HG03432 (cell line): ENCODE data around the gene SOX11.

Source experiments
- ATAC-seq: cut with Tn5 transposase; IDR thresholded peaks from one replicate; pipeline ENCODE4 v1.9.1; 2021; ENCODE audit warnings: mild to moderate bottlenecking, moderate library complexity; ENCODE audit not compliant: unreplicated experiment

The SOX11 gene

DNA sequence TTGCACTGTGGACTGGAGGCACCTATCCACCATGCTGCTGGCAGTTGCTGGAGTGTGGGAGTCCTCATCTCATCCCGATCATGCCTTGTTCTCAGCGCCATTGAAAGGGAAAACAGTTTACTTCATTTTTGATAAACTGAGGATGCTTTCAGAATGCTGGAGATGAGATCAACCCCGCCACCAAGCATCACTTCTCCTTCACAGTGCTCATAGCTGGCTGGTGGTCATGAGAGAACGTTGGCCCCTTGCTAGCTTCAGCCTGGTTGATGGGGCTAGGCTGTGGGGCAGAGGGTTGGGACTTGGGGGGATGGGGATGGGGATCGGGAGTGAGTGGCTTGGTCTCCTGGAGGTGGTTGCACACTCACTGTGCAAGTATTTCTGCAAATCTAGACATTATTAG is 30.1 kb downstream of the SOX11 start:
- ATAC-seq = no peak

DNA sequence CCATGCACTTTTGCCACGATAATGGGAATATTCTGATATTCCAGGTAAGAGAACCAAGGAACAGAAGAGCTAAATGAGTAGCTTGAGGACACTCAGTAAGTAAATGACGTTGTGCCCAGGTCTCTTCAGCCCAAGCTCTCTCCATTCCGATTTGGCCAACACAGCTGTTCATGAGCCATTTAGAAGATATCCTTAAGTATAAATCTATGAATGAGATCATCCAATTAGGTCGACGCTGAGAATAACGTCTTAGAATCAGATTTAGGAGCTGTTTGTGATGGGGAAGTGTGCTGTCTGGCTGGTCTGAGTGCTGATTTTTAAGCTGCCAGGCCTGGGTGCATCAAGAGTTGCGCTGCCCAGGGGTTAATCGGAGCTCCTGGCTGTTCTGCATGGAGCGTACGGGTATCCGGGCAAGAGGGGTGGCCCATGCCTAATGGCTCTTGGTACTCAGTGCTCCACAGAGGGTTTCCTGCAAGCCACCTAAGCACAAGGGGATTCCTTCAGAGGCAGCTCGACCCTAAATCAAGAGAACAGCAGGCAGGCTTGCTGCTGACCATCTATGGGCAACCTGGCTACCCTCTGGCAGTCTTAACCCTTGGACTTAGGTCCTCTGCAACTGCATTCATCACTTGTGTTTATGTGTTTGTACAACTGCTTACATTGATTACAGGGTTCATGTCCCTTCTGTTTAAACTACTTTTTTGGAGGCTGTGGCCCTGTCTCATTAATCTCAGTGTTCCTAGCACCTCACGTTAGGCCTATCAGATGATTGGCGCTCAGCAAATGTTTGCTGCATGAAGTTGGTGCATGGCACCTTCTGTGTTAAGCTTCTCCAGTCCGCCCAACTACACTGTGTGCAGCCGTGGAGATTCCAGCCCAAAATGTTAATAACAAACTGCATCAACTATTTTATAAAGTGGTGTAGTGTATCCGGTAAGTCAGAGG is 31.9 kb downstream of the SOX11 start:
- no peak for ATAC-seq

DNA sequence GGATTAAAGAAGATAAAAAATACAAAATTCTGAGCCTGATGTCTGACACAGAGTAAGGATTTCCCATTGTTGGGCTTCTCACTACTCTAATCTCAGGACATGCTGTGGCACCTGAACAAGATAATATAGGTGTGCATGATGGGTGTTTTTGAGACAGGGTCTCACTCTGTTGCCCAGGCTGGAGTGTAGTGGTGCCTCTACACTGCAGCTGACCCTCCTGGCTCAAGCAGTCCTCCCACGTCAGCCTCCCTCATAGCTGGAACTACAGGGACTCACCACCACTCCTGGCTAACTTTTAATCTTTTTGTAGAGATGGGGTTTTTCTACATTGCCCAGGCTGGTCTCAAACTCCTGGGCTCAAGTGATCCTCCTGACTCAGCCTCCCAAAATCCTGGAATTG is 32.9 kb downstream of the SOX11 start:
- ATAC-seq = no peak

DNA sequence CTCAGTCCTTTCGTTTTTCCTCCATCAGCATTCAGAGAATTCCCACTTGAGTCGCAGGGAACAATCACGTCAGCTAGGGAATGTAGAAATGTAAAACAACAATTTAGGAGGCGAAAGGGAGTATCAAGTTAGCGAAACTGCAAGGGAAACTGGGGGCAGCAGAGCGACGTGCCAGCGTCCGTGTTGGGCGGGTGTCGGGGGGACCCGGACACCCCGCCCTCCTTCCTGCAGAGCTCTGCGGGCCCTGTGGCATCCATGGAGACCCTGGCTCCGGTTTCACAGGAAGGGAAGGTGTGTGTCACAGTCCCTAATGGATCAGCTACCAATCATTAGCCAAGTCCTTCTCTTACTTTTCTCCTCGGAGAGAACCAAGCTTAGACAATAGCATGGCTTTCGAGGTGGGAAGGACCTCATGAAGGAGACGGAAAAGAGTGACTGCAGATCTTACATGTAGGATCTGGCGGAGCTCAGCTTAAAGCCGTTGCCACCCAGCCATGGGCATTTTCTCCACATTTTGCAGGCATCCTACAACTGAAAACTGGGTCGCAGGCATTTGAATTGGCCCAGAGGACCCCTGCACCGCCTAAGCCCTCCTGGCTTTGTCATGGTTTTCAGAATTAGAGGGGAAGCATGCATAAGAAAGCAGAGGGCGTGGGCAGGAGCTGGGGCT is 33.7 kb downstream of the SOX11 start:
- no peak for ATAC-seq

DNA sequence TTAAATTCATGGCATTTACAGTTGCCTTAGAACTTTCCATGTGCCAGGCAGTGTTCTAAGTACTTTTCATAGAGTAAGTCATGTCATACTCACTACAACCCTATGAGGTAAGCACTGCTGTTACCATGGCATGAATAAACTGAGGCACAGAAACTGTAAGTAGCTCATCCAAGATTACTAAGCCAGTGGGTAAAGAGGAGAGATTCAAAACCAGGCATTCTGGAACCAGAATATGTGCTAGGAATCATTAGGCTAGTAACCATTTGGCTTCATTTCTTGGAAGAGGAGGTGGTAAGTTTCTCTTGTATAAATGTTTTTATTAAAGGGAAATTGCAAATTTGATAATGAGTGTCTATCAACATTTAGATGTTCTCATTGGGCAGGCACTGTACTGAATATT is 35.1 kb downstream of the SOX11 start:
- no peak for ATAC-seq

DNA sequence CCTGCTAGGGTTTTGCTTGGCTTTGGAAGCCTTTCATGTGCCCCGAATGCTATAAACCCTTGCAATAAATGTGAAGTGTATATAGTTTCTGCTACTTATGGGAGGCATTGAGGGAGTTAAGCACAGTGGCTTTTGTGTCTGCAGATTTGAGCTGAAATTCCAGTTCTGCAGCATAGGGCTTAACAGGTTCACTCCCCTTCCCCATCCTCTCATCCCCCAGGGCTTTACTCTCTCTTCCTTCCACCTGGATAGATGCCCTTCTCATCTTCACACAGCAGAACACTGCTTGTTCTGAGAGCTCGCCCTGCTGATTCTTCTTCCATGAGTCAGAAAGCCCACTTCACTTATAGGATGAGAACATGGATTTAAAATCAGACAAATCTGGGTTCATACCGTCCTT is 37.2 kb downstream of the SOX11 start:
- ATAC-seq = no peak

DNA sequence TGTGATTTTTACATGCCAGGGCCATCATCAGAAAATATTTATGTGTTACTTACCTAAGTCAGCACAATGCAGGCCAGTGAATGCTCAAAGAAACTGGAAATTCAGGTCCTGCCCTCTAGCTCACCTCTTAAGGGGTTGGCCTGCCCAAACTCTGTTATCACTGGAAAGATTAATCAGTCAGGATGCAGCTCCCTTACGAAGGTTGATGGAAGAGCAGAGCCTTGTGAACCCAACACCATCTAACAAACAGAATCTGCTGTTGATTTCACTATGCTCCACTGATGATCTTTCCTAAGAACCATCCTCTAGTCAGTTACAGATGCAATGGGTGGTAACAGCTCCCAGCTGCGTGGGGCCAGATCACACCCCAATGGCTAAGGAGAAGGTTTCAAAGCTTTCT is 38.2 kb downstream of the SOX11 start:
- ATAC-seq = no peak

DNA sequence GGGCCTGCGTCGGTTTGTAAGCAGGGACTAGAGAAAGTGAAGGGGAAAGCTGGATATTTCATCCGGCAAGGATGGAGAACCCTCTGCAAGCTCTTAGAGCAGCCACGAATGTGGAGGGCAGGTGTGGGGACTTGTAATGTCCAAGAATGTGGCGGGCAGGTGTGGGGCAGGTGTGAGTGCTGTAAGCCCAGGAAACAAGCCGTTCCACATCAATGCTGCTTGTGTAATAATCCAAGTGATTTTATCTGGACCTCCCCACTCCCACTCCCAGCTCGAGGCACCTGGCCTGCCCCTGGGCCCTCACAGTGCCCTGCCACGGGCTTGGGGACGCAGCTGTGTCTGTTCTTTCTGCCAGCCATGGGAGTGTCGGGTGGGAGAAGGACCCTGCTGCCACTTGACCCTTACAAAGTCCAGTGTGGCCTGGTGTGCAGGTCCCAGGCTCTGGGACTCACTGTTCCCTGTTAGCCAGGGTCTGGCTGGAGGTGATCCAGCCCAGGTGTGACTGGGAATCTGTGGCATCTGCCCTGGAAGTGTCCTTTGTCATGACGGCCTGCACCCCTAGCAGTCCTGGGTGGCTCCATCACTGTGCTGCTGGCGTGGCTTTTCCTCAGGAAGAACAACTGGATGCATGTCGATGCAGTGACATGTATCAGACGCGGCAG is 42.8 kb downstream of the SOX11 start:
- ATAC-seq = no peak

DNA sequence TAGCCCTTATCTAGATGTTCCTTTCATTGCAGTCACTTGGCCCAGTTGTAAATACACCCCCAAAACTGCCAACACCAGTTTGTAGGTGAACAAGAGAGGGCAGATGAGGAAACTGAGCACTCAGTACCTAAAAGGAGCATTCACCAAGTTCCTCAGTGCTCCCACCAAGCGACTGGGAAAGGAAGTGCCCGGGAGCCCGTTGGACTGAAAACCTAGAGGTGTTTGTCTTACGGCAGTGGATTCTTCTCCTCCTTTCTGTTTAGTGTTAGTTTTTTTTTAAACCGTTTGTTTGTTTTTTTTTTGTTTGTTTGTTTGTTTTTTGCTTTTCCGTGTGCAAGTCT is 43.3 kb downstream of the SOX11 start:
- ATAC-seq = no peak

DNA sequence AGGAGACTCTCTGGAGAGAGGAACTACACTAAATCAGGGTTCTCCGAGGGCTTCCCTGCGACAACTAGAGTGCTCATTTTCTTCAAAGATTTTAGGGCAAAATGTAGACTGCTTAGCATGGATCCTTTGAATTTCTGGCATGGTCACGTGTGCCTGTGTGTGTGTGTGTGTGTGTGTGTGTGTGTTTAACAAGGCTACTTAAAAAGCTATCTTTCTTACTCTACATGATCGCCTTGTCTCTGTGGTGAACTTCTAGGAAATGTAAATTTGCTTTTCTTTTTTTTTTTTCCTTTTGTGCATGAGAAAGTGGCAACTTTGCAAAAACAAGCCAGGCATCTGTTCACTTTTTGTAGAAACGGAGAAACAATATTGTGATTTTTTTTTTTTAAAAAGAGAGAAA is 43.9 kb downstream of the SOX11 start:
- no peak for ATAC-seq

DNA sequence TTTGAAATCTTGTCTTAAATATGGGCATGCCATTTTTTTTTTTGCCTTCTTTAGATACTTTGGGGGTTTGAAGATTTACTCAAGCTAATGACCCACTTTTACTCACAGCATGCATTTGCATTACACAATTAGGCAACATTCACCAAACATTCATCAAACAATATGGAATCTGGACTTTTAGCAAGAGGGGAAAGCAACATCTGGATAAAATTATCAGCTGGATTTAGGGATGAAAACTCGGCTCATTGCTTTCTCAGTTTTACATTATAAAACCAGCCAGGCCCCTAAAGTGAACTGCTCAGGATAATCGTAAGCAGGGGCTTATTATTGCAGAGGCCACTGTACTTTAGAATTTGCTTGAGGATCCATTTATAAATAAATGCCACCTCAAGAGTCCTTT is 44.7 kb downstream of the SOX11 start:
- no peak for ATAC-seq

DNA sequence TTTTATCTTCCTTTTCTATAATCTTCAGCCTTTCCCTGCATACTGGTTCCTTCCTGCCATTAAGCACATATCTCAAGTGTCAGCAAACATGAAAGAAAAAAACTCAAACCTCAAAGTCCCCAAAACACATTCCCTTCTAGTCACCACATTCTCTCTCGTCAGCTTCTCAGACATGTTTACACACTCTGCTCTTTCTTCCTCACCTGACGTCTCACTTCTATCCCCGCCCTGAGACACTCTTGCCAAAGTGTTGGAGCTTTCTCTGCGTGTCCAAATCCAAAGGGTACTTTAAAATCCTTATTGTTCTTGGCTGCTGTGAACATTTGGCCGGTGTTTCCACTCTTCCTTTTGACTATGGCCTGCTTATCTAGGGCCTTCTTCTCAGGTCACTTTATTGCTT is 47.9 kb downstream of the SOX11 start:
- no peak for ATAC-seq

DNA sequence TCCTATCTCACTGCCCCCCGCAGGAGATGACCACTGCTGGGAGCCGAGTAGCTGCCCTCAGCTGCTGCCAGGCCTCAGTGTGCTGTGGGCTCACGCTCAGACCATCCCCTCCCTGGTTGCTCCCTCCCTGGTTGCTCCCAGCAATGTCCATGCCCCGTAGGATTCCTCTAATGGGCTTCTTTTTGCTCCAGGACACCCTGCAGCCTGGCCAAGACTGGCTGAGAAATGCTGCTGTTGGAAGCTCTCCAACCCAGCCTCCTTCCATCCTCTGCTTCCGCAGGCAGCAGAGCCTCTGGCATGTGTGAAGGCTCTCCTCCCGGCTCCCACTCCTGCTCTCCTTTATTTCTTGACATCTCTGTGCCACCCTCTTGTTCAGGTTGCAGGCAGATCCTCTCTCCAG is 48.6 kb downstream of the SOX11 start:
- no peak for ATAC-seq

DNA sequence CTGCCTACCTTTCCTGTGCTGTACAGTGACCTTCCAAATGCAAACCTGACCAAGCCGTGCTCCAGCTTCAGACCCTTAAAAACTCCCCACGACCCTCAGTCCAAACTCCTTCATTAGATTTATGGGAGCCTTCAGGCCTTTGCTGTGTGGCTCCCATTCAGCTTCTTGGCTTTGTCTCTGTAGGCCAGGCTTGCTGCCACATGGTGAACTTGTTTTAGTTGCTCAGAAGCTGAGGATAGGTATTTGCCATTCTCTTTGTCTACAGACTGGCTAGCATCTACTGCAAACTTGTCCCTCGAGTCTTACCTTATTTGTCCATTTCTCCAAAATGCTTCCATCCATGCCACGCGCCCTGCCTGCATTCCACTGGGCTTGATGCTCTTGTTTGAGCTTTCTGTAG is 49.1 kb downstream of the SOX11 start:
- no peak for ATAC-seq

DNA sequence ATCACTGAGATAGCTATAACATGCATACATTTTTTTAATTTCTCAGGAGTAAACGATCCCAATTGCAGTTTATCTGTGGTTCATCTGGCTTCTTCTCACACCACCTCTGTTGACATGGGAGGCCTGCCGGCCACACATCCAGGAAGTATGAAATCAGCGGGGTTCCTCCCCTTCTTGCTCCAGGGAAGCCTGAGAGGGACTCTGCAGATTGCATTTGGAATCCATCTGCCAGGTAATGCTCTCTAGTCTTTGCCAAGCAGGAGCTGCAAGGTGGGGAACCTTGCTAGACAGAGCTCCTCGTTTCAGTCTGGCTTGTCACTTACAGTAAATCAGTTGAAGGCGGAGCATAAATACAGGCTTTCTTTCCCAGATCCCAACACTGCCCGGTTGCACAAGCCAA is 49.9 kb downstream of the SOX11 start:
- ATAC-seq = no peak

DNA sequence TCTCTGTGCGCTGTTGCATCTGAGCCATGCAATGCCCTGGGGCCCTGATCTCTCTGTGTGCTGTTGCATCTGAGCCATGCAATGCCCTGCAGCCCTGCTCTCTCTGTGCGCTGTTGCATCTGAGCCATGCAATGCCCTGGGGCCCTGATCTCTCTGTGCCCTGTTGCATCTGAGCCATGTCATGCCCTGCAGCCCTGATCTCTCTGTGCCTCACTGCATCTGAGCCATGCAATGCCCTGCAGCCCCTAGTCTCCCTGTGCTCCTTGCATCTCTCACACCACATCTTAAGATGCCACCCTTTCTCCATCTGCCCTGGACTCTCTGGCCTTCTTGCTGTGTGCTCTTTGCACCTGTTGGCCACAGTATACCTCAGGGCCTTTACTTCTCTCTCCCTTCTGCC is 56.2 kb downstream of the SOX11 start:
- ATAC-seq = no peak

DNA sequence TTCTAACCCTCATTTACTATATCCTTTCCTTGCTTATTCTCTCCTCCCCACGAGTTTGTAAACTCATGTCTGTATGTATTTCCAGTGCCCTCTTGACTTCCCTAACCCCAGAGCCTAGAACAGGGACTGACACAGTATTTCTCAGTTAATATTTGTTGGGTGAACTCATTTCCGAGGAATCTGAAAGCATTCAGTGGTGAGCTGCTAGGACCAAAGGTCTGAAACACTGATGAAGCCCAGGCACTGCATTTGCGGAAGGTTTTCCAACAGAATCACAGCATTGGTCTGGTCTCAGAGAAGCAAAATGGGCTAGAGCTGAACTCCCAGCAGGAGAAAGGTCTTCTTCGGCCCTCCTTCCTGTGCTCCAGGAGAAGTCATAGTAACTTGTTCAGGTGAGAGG is 56.8 kb downstream of the SOX11 start:
- ATAC-seq = no peak

DNA sequence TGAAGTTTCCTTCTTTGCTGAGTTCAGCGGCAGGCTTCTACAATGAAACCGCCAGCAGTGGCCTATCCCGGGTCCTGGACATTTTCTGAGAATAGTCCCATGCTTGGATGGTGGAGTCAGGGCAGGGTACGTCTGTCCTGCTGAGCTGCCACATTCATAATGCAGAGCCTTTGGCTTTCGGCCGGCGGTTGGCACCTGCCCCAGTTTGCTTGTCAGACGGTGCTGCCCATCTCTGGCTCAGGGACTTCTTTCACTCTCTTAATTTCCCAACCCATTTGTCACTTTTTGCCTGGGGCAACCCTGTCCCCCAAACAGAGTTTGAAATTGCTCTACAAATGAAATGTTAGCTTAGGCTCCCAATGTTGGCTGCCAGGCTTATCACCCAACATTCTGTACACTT is 57.2 kb downstream of the SOX11 start:
- no peak for ATAC-seq
